Measurements from ENCODE around the gene PRKAG2.
A peak's percentile ranks its signal among the peaks of the same experiment; 100 is the strongest.

GRCh38 chr7:151570366-151570915 lies 306.5 kb downstream of the PRKAG2 start:
- TF ChIP-seq CTCF (IDR thresholded peaks at IDR 0.05; ENCODE audit: low read length), result peak; percentile 40
- no peak for TF ChIP-seq EZH2 (IDR thresholded peaks at IDR 0.05; ENCODE audit: borderline replicate concordance, low read length)

Data from OCI-LY1 (cell line).